HepG2 (cell line): ENCODE measurements around the gene CAMSAP2.
"Not testable (repeated sequence)": the region's sequence is repeated elsewhere in the genome, so short reads cannot be mapped to it uniquely, and the experiment has no call there.

ENCODE experiments used
- CHD2 ChIP-seq: IDR thresholded peaks from 2 replicates; pipeline ENCODE4 v1.6.1; 2011; ENCODE audit warnings: low read depth, low read length, improper control_type of control experiment
- CSRNP1 ChIP-seq: sonication (generic); formaldehyde crosslinking; IDR thresholded peaks from 2 replicates; pipeline ENCODE4 v1.8.1; 2023; ENCODE audit warnings: mild to moderate bottlenecking, missing genetic modification reagents
- DZIP1 ChIP-seq: sonication (generic); formaldehyde crosslinking; IDR thresholded peaks from 2 replicates; pipeline ENCODE4 v1.5.0; 2020; ENCODE audit warnings: mild to moderate bottlenecking, missing genetic modification reagents
- GABPB1 ChIP-seq: IDR thresholded peaks from 2 replicates; pipeline ENCODE4 v1.6.1; 2016; ENCODE audit warnings: mild to moderate bottlenecking, missing genetic modification reagents, moderate library complexity, missing compliant biosample characterization
- HOXD1 ChIP-seq: sonication (generic); formaldehyde crosslinking; IDR thresholded peaks from 2 replicates; pipeline ENCODE4 v1.5.0; 2020; ENCODE audit warnings: missing genetic modification reagents
- KLF16 ChIP-seq, 2 experiments: sonication (generic) in 1 of 2; formaldehyde crosslinking in 1 of 2; IDR thresholded peaks; 2 replicates each; pipeline versions ENCODE4 v1.6.1 to v1.8.0; 2016 to 2023; ENCODE audit warnings: missing genetic modification reagents in 2 of 2, missing compliant biosample characterization in 1 of 2
- MAFK ChIP-seq, 2 experiments: IDR thresholded peaks in 1 of 2; conservative IDR thresholded peaks in 1 of 2; 2 replicates each; pipeline ENCODE4 v1.6.1; 2011; ENCODE audit warnings: improper control_type of control experiment in 2 of 2, low read length in 2 of 2
- MYC ChIP-seq: sonication (generic); formaldehyde crosslinking; IDR thresholded peaks from 2 replicates; pipeline ENCODE4 v1.9.0; 2021; ENCODE audit warnings: missing genetic modification reagents, borderline replicate concordance
- ZBTB1 ChIP-seq: sonication (generic); formaldehyde crosslinking; IDR thresholded peaks from 2 replicates; pipeline ENCODE4 v1.4.0; 2020; ENCODE audit warnings: missing genetic modification reagents, borderline replicate concordance
- ZNF382 ChIP-seq: sonication (generic); formaldehyde crosslinking; IDR thresholded peaks from 2 replicates; pipeline ENCODE4 v1.5.0; 2020; ENCODE audit warnings: missing genetic modification reagents, mild to moderate bottlenecking, borderline replicate concordance
- TF ChIP-seq, protein P1 (sequence below): sonication (generic); formaldehyde crosslinking; IDR thresholded peaks from 2 replicates; pipeline ENCODE4 v1.5.0; 2020; ENCODE audit warnings: mild to moderate bottlenecking, missing genetic modification reagents, moderate library complexity

DNA sequence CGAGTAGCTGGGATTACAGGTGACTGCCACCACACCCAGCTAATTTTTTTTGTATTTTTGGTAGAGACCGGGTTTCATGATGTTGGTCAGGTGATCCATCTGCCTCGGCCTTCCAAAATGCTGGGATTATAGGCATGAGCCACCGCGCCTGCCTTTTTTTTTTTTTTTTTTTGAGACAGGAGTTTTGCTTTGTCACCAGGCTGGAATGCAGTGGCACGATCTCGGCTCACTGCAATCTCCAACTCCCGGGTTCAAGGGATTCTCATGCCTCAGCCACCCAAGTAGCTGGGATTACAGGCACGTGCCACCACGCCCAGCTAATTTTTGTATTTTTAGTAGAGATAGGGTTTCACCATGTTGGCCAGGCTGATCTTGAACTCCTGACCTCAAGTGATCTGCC lies 12.1 kb downstream of the CAMSAP2 start:
- TF ChIP-seq, protein P1, sequence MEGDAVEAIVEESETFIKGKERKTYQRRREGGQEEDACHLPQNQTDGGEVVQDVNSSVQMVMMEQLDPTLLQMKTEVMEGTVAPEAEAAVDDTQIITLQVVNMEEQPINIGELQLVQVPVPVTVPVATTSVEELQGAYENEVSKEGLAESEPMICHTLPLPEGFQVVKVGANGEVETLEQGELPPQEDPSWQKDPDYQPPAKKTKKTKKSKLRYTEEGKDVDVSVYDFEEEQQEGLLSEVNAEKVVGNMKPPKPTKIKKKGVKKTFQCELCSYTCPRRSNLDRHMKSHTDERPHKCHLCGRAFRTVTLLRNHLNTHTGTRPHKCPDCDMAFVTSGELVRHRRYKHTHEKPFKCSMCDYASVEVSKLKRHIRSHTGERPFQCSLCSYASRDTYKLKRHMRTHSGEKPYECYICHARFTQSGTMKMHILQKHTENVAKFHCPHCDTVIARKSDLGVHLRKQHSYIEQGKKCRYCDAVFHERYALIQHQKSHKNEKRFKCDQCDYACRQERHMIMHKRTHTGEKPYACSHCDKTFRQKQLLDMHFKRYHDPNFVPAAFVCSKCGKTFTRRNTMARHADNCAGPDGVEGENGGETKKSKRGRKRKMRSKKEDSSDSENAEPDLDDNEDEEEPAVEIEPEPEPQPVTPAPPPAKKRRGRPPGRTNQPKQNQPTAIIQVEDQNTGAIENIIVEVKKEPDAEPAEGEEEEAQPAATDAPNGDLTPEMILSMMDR (CRISPR knock-in tag): not testable (repeated sequence)
- TF ChIP-seq CHD2; MYC (CRISPR knock-in tag); ZNF382 (CRISPR knock-in tag); GABPB1 (CRISPR knock-in tag); HOXD1 (CRISPR knock-in tag); ZBTB1 (CRISPR knock-in tag); KLF16 (CRISPR knock-in tag; IDR thresholded peaks at IDR 0.05); DZIP1; CSRNP1 (CRISPR knock-in tag); MAFK (conservative IDR thresholded peaks at IDR 0.05 in 1 of 2, IDR thresholded peaks at IDR 0.05 in 1 of 2; ENCODE audit: low read length in 2 of 2): not testable (repeated sequence)
